NCI-H510A (cell line): ENCODE results near the gene LTO1.
A peak's percentile ranks its signal among the peaks of the same experiment; 100 is the strongest.

Experiments used
- DNase-seq: peaks from one replicate; lab custom pipeline; 2025; lab: John Stamatoyannopoulos, UW

The LTO1 gene

DNA sequence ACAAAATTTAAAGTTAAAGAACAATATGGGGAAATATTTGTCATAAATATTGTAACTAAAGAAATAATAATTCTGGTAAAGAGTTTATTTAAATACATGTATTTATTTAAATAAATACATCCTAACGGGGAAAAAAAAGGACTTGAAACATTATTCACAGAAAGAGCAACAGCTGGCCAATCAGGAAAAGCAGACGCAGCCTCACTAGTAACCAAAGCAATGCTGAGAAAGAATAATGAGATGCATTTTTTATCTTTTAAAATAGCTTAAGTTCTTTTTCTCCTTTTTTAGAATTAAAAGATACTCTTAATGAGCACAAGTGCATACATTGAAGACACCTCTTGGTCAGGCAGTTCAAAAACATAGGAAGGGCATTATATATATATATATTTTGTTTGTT lies 2.6 kb upstream of the LTO1 start:
- no peak for DNase-seq

DNA sequence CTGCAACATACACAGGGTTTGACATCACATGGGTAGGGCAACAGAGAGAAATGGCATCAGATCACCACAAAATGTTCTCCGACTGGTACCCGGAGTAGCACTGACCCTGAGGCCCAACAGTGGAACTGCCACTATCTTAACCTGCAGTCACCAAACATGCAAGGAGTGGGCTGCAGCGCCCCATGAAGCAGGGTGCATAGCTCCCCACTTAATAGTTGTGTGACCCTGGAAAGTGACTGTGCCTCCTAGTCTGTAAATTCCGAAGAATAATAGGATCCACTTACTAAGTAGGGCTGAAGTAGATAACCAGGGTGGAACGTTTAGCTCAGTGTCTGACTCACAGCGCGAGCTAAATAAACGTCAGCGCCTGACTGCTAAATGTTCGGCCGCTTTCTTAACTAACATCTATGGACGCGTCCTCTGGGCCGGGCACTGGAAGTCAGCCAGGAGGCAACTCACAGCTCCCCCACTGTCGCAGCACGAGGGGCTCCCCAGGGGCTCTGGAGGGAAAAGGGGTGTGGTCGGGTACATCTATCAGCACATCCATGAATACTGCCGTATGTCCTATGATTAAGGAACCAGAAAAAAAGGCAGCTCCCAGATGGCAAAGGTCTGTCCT lies 777 bp downstream of the LTO1 start:
- no peak for DNase-seq

DNA sequence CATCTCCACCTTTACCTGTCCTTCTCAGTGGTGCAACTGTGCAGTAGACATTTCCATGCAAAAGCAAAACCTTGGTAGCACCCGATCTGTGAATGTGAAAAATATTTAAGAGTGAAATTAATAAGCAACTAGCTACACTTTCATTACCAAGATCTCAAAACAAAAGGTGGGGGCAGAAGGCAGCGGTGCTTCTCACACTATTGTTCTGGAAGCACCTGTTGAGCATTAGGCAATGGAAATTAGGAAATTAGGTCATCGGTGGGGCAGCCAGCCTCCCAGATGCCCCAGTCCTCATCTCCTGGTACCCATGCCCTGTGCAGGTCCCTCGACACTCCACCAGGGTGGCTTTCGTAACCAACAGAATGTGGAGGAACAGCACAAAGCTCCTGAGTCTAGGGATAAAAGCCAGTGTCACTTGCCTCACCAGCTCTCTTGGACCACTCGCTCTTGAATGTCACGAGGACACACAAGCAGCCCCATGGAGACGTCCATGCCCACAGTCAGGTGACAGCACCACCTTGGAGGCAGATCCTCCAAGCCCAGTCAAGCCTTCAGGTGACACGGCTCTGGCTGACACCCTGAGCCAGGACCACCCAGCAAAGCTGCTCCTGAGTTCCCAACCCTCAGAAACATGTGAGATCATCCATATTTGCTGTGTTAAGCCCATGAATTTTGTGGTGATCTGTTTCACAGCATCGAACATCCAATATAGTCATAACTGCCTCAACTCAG lies 3.3 kb downstream of the LTO1 start:
- DNase-seq, result no peak

DNA sequence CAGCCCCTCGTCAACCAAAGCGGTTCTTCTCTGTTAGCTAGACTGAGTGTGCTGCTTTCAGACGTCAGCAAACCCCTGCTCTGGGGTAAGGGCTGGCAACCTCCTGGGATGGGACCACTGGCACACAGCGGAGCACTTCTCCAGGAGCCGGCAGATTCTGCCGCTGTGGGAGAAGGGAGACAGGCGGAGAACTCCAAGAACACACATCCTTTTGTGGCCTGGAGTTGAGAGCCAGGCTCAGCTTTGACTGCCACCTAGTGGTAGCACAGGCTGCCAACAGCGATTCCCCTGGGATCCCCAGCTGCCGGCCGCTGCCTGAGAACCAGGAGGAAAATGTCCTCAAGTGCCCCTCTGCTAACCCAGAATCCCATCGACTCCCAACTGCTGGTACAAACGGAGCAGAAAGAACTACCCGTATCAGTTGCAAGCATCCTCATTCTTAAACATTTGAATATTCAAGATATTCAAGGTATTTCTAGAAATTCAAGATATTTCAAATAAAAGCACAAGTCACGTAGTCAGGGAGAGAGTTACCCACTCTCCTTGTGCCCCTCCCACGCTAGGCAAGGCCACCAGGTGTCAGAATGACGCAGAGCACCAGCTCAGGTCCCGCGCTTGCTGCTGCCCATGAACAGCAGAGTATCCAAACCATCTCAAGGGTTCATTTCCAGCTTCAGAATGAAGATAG lies 4.9 kb downstream of the LTO1 start:
- DNase-seq, result peak; percentile 50

DNA sequence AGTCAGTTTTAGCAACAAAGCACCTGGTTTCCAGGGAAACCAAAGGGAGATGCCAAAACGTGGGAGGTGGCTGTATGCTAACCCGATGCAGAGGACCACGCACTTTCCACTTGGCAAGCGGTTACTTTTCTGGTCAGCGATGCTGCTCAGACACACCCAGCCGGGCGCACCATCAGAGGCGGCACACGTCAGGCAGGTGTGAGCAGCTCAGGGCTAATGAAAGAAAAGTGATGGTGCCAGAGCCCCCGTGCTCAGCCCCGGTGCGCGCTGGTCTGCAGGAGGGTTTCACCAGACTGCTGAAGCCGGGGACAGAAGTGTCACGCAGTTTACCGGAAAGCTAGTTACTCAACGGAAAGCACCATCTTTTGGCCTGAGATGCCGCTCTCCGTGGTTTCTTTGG lies 5.7 kb downstream of the LTO1 start:
- no peak for DNase-seq

DNA sequence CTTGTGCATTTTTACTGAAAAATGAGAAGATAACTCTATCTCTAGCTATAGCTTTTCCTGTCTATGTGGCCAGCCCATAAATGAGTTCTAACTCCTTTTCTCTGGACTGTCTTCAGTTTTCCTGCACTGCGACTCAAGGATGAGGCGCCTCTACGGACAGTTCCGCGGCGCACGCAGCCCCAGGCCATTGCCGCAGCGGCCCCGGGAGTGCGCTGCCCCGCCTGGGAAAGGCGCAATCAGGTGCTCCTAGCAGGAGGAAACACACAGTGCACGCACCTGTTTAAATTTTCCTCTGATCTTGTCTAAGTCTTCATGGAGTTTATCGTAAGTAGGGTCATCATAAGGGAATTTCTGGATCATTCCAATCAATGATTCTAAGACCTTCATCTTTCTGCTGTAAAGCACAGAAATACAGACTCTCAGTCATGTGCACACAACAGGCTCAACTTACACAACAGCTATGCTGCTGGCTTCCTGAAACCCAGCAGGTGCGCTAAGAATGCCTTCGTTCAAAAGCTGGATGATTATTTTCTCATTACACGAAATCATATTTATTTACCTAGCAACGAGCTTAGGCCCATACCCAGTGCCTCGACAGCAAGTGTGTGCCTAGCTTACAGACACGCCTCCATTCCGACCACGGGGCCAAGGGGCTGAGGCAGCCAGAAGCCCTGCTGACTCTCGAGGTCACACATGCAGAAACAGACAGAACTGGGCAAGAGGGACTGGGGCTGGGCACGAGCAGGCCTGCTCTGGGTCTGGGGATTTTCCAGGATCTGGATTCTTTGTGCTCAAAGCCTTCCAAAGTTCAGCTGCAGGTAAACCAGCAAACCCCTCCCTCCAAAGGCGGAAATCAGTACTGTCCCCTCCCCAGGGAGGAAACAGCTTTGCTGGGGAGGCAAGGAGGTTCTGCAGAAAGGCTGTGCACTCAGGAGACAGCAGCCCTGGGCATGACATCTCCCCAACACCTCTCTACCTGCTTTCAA lies 7.2 kb downstream of the LTO1 start:
- DNase-seq, result no peak

DNA sequence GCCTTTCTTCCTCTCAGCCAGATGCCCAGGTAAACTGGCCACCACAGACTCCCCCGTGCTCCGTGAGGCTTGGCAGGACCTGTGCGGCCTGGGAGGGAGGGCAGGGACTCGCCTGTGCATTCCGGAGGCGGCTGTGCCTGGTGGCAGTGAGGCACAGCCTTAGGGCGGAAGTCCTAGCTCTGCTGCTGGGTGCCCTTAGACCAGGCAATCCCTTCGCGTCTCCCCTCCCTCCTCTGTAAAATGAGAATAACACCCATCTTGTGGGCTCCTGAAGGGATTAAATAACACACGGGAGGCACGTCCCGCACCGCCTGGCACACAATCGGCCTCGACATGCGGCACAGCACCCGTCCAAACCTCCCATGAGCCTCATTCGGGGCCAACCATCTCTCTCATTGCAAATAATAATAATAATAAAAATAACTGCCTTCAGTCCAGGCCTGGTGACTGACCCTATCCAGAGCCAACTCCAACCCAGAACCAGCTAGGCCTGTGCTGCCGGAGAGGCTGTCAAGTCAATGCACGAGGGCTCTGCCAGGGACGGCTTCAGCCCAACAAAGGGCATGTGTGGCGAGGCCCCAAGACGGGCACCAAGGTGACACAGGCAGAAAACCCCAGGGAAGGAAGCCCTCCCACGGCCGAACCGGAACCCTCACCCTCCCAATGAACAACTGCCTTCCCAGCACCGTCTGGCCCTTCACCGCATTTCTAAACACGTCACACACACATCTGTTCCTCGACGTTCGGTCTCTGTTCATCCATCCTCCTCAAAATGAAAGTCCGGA lies 8.2 kb downstream of the LTO1 start:
- no peak for DNase-seq

DNA sequence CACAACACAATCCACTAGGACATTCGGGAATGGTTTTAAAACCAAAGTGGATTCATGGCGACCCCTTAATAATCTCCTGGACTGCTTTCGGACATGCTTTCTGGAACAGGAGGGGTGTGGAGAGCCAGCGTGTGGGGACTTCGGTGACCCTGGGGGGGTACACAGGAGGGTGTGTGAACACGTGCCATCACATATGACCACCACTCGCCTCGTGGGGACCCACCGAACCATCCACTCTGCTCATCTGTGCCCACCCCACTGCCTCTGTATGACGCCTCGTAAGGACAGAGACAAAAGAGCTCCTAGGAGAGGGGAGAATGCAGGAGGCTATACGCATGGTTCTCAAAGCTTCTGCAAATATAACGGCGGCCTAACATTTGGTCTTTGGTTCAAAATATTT lies 8.9 kb downstream of the LTO1 start:
- no peak for DNase-seq

DNA sequence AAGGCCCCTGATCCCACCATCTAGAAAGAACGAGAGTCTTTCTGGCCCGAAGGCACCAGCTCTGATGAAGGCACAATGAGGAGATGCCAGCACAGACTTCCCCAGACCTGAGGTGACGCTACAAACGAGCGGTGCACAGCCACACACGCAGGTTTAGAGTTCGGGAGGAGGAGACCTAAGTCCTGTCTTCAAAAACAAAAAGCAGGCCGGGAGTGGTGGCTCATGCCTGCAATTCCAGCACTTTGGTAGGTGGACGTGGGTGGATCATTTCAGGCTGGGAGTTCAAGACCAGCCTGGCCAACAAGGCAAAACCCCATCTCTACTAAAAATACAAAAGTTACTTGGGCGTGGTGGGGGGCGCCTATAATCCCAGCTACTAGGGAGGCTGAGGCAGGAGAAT lies 9.5 kb downstream of the LTO1 start:
- DNase-seq, result no peak

DNA sequence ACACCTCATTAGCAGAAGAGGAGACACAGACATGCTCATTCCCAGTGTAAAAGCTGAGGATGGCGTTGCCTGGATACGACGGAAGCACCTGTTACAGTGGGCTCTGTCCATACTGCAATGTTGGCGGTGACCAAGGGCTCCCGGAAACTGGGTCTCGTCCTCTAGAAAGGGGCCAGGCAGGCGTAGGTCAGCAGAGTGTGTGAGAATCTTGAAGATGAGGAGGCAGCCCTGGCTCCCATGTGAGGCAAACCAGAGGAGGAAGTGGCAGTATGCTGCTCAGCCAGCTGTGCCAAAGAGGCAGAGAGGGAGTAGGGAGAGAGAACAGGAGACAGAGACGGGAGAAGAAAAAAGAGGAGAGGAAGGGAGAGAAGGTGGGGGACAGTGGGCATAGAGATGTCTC lies 10.3 kb downstream of the LTO1 start:
- no peak for DNase-seq

DNA sequence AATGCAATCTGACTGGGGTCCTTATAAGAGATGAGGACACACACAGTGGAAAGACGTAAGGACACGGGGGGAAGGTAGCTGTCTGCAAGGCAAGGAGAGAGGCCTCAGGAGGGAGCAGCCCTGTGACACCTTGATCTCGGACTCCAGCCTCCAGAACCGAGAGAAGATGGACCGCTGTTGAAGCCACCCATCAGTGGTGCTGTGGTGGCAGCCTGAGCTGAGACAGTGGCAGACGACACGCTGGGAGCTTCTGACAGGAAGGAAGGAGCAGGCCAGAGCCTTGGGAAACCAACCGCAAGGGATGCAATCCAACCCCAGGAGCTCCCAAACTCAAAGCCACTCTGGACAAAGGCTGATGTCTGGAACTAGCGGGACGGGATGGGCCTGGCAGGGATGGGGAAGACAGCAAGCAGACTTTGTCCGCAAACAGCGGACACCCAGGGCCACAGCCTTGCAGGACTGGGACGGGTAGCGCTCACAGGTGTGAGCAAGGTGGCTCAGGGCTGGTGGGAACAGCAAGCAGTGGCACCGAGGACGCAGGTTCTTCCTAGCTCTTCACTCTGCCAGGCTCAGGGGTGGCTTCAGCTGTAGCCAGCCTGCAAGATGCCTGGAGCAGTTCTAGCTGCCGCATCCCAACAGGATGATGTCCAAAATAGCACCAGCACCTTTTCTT lies 10.9 kb downstream of the LTO1 start:
- no peak for DNase-seq

DNA sequence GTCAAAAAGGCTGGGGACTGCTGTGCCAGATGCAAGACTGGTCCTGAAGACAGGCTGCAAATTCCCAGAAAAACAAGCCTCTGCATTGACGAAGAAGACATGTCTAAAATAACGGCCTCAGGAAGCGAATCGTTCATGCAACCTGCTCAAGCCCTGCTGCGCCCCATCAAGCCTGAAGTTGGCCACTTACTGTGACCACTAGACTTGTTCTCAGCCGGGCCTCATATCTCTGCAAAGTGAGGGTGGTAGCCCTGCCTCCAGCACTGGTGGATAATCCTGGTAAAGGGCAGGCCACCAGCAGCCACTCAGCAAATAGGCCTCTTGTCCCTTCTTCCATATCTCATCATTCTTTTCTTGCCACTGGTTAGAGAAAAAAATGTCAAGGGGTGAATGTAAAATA lies 11.8 kb downstream of the LTO1 start:
- DNase-seq, result no peak

DNA sequence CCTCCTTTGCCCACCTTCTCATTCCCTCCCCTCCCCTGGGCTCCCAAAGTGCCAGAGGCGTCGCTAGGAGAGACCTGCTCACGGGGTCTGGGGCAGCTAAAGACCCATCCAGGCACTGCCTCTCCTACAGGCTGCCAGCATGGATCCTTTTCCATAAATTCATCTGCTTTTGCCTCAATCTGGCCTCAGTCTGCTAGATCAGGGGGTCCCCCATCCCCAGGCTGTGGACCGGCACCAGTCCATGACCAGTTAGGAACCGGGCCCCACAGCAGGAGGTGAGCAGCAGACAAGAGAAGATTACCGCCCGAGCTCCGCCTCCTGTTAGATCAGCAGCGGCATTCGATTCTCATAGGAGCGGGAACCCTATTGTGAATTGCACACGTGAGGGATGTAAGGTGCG lies 12.3 kb downstream of the LTO1 start:
- no peak for DNase-seq

DNA sequence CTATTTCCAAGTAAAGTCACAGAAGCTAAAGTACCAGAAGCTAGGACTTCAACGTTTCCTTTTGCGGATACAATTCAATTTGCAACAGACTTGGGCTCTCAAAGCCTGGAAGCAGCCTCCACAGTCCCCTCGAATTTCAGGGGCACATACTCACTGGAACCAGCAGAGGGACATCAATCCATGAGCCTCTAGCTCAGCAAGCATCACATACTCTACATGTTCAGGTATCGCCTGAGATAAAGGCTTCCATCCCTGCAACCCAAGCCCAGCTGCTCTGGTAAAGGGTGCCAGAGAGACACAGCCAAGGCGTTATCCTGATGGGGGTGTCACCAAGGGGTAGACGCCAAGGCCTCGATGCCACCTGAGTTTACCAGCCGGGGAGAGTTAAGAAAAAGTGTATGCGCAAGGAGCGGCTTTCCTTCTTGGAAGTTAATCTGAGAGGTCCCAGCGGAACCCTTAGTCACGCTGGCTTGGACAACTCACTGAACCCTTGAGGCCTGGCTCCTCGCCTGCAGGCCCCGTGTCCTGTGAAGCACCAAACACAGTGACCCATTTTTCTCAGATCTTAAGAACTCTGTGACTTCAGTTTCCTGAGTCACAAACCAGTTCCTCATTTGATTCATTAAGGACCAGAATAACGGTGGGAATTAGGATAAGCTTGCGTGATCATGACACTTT lies 13.0 kb downstream of the LTO1 start:
- DNase-seq, result no peak

DNA sequence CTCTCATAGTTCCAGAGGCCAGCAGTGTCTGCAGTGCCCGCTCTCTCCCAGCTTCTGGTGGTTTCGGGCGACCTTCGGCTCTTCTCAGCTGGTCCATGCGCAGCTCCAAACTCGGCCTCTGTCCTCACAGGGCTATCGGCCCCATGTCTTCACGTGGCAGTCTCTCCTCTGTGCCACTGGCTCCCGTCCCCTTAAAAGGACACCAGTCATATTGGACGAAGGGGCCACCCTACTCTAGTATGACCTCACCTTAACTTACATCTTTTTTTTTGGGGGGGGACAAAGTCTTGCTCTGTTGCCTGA lies 13.8 kb downstream of the LTO1 start:
- DNase-seq, result no peak

DNA sequence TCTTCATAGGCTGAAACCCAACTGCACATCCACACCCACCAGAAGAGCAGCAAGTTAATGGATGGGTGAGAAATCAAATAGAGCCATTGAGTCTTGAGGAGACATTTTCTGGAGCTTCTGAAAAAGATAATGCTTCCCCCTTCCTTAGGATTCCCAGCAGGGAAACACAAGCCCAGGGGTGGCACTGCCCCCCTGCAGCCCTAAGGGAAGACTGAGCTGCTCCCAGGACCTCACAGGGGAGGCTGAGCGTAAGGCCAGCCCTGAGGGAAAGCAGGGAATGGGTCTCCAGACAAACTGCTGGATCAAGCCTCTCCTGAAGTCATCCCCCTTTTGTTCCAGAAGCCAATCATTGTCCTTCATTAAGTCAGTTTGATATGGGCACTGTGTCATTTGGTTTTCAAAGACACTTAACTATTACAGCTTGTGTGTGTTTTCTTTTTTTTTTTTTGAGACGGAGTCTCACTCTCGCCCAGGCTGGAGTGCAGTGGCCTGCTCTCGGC lies 15.1 kb downstream of the LTO1 start:
- DNase-seq, result no peak

DNA sequence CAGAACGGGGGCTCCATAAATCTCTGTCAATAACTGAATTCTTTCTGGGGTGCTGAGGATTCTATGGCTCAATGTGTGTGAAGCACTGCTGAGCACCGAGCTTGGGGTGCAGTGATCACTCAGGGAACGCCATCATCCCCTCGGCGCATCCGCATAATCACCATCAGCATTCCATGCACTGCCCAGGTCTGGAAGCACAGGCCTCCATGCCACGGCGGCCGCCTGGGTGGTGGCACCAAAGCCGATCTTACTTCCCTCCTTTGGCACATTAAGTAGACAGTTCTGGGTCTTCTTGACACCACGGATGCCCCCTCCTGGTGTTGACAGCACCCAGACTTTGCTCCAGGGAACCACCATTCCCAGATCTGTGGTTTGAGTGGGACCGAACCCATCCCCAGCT lies 15.6 kb downstream of the LTO1 start:
- no peak for DNase-seq

DNA sequence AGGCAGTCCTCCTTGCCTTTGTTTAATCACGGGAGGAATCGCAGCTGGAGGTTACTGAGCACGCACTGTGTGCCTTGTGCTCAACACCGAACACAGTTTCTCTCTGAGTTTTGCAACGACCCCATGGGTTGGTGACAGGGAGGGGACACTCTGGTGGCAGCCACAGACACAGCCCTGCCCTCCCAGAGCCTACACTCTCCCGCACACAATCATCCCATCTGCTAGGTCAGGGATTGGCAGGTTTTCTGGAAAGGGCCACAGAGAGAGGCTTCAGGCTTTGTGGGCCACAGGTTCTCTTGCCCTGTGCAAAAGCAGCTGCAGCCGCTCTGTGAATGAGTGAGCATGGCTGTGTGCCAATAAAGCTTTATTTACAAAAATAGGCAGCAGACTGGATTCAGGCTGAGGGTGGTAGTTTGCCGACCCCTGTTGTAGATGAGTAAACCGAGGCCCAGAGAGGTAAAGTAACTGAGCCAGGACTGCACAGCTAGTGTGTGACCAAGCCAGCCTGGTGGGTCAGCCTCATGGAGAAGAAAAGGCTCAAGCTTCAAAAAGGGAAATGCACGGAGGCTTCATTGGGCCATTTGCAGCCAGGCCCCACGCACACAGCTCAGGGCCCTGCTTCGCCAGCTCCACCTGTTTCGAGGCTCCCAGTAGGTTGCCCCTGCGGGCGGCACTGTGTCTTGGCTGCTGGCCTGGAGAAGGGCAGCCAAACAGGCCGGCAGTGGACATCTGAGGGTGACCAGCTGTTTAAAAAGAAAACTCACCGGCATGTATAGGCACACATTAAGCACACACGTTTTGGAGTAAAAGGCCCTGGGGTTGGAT lies 16.3 kb downstream of the LTO1 start:
- DNase-seq, result no peak

DNA sequence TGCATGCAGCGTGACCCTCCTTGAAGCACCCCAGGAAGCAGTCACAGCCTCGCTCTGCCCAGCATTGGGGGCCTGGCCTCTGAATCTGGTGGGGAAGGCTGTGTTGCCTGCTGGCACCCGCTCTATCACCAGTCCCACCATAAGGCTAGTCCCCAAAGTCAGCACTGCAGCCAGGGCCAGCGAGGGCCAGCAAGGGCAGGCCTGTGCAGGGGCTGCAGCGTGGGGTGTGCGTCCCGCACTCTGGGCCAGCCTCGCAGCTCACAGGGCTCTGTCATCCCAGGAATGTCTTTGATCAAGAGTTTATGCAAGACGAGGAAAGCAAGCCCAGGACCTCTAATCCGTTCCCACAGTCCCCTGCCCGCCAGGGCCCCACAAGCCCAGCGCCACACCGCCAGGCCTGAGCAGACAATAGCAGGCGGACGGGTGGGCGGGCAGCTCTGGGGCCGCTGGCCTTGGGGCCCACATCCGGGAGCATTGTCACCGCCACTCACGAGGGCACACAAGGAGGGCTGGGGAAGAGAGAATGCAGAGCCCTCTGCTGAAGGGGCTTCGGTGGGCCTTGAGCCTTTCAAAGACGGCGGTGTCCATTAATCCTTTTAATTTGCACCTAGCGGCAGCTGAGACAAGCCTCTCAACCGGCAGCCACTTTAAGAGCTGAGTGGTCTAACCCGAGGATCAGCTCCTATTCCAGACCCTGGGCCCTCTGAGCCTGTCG lies 17.1 kb downstream of the LTO1 start:
- no peak for DNase-seq
